C4-2B (cell line): Measurements from ENCODE around the gene CYFIP1.

Experiments used
- ZFX ChIP-seq: fragments of 450-650 bp; IDR thresholded peaks from 2 replicates; pipeline ENCODE4 v1.6.1; 2017
- TF ChIP-seq, protein P1 (sequence below): fragments of 450-650 bp; conservative IDR thresholded peaks from 2 replicates; pipeline ENCODE4 v1.5.1; 2017; ENCODE audit warnings: mild to moderate bottlenecking

DNA sequence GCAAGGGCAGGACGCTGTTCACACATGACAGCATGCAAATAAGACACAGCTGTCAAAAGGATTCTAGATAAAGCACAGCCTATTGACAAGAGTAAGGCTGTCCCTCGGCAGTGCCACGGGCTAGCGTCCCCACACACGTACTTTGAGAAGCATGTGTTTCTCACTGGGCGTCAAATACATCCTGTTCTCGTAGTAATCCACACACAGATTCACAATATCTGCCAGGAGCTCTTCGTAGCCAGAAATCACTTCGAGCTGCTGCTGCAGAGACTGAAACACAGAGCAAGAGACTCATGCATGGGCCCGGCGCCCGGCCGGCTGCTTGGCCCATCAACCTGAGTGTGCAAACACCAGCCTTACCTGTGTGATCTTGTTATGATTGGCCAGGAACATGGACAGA, 41.1 kb downstream of the CYFIP1 start:
- TF ChIP-seq, protein P1, sequence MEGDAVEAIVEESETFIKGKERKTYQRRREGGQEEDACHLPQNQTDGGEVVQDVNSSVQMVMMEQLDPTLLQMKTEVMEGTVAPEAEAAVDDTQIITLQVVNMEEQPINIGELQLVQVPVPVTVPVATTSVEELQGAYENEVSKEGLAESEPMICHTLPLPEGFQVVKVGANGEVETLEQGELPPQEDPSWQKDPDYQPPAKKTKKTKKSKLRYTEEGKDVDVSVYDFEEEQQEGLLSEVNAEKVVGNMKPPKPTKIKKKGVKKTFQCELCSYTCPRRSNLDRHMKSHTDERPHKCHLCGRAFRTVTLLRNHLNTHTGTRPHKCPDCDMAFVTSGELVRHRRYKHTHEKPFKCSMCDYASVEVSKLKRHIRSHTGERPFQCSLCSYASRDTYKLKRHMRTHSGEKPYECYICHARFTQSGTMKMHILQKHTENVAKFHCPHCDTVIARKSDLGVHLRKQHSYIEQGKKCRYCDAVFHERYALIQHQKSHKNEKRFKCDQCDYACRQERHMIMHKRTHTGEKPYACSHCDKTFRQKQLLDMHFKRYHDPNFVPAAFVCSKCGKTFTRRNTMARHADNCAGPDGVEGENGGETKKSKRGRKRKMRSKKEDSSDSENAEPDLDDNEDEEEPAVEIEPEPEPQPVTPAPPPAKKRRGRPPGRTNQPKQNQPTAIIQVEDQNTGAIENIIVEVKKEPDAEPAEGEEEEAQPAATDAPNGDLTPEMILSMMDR, result no peak
- TF ChIP-seq ZFX, result no peak
